Peyer's patch (tissue), 4 donors: ENCODE results near the gene POU6F1.

Experiments
- POLR2A ChIP-seq, 2 donors: fragments of 450-650 bp; IDR thresholded peaks; one replicate each; pipeline ENCODE4 v1.5.1; 2017; ENCODE audit warnings: antibody characterized with exemption in 2 of 2, mild to moderate bottlenecking in 2 of 2, moderate library complexity in 2 of 2
- TF ChIP-seq, protein P1 (sequence below), 6 experiments: fragments of 450-650 bp in 4 of 6; fragments of 200-600 bp in 2 of 6; sonication (generic) in 1 of 6; IDR thresholded peaks; one replicate each; pipeline ENCODE4 v1.5.1; 2017 to 2019; ENCODE audit warnings: antibody characterized with exemption in 6 of 6, mild to moderate bottlenecking in 3 of 6, moderate library complexity in 1 of 6

DNA sequence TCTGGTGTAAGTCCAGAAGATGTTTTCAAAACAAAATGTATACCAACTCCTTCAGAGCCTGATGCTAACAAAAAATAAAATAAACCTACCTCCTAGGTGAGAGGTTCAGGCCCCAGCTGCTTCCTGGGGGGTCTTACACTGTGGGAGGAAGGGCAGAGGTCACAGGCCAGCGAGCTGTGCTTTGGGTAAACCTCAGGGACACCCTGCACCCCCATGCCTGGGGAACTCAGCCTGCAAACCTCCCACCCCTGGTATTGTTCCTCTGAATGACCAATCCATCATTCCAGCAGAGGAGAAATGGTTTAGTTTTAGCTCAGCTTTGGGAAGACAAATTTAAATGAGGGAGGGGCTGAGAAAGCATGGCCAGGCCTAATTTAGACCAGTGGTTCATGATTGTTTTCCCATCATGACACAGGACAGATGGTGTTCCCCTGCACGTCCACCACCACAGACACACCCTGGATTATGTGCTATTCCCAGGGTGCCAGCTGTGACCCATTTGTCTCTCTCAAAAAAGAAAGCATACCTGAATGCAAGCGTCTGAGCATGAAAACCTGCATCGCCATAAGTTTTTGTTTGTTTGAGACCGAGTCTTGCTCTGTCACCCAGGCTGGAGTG is 30.4 kb downstream of the POU6F1 start:
- TF ChIP-seq, protein P1, sequence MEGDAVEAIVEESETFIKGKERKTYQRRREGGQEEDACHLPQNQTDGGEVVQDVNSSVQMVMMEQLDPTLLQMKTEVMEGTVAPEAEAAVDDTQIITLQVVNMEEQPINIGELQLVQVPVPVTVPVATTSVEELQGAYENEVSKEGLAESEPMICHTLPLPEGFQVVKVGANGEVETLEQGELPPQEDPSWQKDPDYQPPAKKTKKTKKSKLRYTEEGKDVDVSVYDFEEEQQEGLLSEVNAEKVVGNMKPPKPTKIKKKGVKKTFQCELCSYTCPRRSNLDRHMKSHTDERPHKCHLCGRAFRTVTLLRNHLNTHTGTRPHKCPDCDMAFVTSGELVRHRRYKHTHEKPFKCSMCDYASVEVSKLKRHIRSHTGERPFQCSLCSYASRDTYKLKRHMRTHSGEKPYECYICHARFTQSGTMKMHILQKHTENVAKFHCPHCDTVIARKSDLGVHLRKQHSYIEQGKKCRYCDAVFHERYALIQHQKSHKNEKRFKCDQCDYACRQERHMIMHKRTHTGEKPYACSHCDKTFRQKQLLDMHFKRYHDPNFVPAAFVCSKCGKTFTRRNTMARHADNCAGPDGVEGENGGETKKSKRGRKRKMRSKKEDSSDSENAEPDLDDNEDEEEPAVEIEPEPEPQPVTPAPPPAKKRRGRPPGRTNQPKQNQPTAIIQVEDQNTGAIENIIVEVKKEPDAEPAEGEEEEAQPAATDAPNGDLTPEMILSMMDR (IDR thresholded peaks at IDR 0.05): no peak
- TF ChIP-seq POLR2A (IDR thresholded peaks at IDR 0.05): no peak
